Pancreas (tissue), 10 donors: ENCODE data around the gene PDE6C. TPM values are rescaled to one million over a fixed set of nuclear protein-coding genes. Genes with fewer than 3 reads are reported as not detected.

Source experiments
- ATAC-seq, 4 donors: fragments of 200-7000 bp; cut with Tn5 transposase; one replicate each; pipeline versions ENCODE4 v1.8.0 to v1.9.1; 2020; ENCODE audit warnings: mild to moderate bottlenecking in 4 of 4, moderate library complexity in 4 of 4
- DNase-seq, 6 donors: peaks; one replicate each; pipeline ENCODE4 v3.0.0-alpha.2; 2020
- FAIRE-seq: peaks from 2 replicates; lab custom pipeline; 2012; peaks lifted over from hg19 to GRCh38; lab: Jason Lieb, UNC
- H3K27ac ChIP-seq, 4 donors: fragments of 200-600 bp; sonication (generic); 1 replicate in 3 of 4; 2 replicates in 1 of 4; pipeline versions ENCODE4 v1.5.0 to v1.8.0; 2020
- H3K27me3 ChIP-seq, 4 donors: fragments of 200-600 bp; one replicate each; pipeline ENCODE4 v1.8.0; 2021
- H3K36me3 ChIP-seq, 3 donors: fragments of 200-600 bp; sonication (generic) in 1 of 3; one replicate each; pipeline versions ENCODE4 v1.5.0 to v1.8.0; 2020 to 2021
- H3K4me1 ChIP-seq, 3 donors: fragments of 200-600 bp; one replicate each; pipeline ENCODE4 v1.8.0; 2021
- H3K4me3 ChIP-seq, 4 donors: fragments of 200-600 bp; sonication (generic) in 2 of 4; one replicate each; pipeline versions ENCODE4 v1.5.0 to v1.8.0; 2020 to 2021
- H3K9me3 ChIP-seq, 4 donors: fragments of 200-600 bp; one replicate each; pipeline ENCODE4 v1.8.0; 2021
- WGBS, 2 donors: extraction: QIAGEN DNeasy Blood & Tissue Kit; methylation state at CpG; one replicate each; pipeline ENCODE4 v1.1.7; 2013; 5-methylcytosine and 5-hydroxymethylcytosine counted together
- intact Hi-C, 3 donors: fragments of 100-400 bp; cut with DNase I; formaldehyde crosslinking; loops; one replicate each; pipeline versions ENCODE4 v1.11.1 to v1.14.2; 2022
- polyA plus RNA-seq, 2 donors: library from polyadenylated mRNA; stranded (reverse); fragments of 200-250 nt; gene quantifications; one replicate each; pipeline ENCODE4 v1.2.3, GENCODE V29; 2013
- total RNA-seq, 6 donors: library from RNA; stranded (reverse); fragmentation: NEBNext Ultra II Directional in 4 of 6; extraction: Animal tissue kit (Norgen Biotek cat#: 25700) in 4 of 6; gene quantifications; one replicate each; pipeline versions ENCODE4 v1.2.1 to v1.2.4, GENCODE V29; 2021 to 2023
- TF ChIP-seq, protein P1 (sequence below), 4 donors: fragments of 200-600 bp; sonication (generic) in 3 of 4; IDR thresholded peaks; one replicate each; pipeline versions ENCODE4 v1.5.0 to v1.8.0; 2021; ENCODE audit warnings: antibody characterized with exemption in 4 of 4
- donor health status: healthy with polysubstance abuse.
- donor health status: DM: no; HTN: no; CAD: no; lungs with moderate emphysema.
- donor health status: DM: no; HTN: no; CAD: no.
- donor health status: control.
- donor health status: control.
- donor health status: Bipolar disorder and iron deficiency.
- donor health status: DM: yes; HTN: yes; CAD: no.
- donor health status: DM: no; HTN: no; CAD: no.
- donor health status: DM: no; HTN: no; CAD: no.
- donor health status: DM: yes; HTN: yes; CAD: no.

PDE6C gene
- total RNA-seq (not detected), polyA plus RNA-seq (not detected)

DNA sequence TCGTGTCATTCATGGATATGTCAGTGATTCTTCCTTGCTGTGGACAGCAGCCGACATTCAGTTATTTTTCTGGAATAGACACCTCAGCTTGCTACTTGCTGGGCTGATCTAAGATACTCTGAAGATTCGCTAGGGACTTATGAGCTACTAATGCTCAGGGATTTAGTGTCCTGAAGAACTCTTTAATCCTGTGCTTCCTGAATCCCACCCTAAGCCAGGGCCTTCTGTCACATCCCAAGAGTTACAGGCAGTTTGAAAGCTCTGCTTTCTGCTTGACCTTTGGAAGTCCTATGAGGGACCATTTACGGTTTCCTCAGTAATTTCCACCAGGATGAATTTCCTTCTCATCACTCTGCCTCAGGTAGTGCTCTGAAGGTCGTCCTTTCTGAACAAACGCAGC, at the start of gene PDE6C:
Gene PDE6C (plus strand): TSS at position 227 of the 400 bp plus-strand sequence. CDS start 189 bp downstream, outside the sequence.
- Histone ChIP-seq H3K4me3 (no peak within 1 kb of the TSS), H3K9me3 (no peaks in the 10 kb centered on the region), H3K27ac (no peak within 1 kb of the TSS), H3K4me1 (no peaks in the 10 kb centered on the region), H3K36me3 (no peaks in the 10 kb centered on the region), H3K27me3 (no peaks in the 10 kb centered on the region)
- 60 to 68% methylated on average over 6 of the region's 6 CpGs for WGBS, 2 donors
- intact Hi-C loops = no loop called here
- DNase-seq (no peak), ATAC-seq (no peak), FAIRE-seq (no peak)
- TF ChIP-seq, protein P1, sequence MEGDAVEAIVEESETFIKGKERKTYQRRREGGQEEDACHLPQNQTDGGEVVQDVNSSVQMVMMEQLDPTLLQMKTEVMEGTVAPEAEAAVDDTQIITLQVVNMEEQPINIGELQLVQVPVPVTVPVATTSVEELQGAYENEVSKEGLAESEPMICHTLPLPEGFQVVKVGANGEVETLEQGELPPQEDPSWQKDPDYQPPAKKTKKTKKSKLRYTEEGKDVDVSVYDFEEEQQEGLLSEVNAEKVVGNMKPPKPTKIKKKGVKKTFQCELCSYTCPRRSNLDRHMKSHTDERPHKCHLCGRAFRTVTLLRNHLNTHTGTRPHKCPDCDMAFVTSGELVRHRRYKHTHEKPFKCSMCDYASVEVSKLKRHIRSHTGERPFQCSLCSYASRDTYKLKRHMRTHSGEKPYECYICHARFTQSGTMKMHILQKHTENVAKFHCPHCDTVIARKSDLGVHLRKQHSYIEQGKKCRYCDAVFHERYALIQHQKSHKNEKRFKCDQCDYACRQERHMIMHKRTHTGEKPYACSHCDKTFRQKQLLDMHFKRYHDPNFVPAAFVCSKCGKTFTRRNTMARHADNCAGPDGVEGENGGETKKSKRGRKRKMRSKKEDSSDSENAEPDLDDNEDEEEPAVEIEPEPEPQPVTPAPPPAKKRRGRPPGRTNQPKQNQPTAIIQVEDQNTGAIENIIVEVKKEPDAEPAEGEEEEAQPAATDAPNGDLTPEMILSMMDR (IDR thresholded peaks at IDR 0.05) = no peak

DNA sequence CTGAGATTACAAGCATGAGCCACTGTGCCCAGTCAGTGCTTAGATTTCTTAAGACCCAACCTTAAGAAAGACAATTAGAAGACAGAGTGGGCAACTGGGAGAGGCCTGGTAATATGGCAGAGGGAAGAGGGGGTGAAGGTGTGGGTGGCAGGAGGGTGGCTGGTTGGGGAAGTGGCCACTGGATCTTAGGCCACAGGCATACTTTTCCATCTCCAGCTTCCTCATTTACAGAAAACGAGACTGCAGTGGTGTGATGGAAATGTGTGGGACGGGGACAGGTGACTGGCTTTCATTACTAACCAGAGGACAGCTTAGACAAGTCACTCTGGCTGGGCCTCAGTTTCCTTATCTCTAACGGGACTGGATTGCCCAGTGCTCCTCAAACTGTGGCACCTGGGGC, 46.9 kb upstream of the PDE6C start:
- peaks cover 0 to 12% (median 2%) of the 10 kb centered on the region in 4 donors for H3K27me3 ChIP-seq
- peak in 1 of 4 donors; percentile 11 for ATAC-seq
- TF ChIP-seq, protein P1 (IDR thresholded peaks at IDR 0.05) = no peak
- H3K4me3 ChIP-seq = no peak overlapping the region
- DNase-seq = no peak
- no peaks in the 10 kb centered on the region for H3K36me3 ChIP-seq
- no peak overlapping the region for H3K27ac ChIP-seq
- peaks cover 0 to 5% (median 0%) of the 10 kb centered on the region in 3 donors for H3K4me1 ChIP-seq
- H3K9me3 ChIP-seq = no peaks in the 10 kb centered on the region
- FAIRE-seq = no peak
- intact Hi-C loops = no loop called here
- WGBS, 2 donors = 49 to 54% methylated on average over 3 of the region's 3 CpGs

DNA sequence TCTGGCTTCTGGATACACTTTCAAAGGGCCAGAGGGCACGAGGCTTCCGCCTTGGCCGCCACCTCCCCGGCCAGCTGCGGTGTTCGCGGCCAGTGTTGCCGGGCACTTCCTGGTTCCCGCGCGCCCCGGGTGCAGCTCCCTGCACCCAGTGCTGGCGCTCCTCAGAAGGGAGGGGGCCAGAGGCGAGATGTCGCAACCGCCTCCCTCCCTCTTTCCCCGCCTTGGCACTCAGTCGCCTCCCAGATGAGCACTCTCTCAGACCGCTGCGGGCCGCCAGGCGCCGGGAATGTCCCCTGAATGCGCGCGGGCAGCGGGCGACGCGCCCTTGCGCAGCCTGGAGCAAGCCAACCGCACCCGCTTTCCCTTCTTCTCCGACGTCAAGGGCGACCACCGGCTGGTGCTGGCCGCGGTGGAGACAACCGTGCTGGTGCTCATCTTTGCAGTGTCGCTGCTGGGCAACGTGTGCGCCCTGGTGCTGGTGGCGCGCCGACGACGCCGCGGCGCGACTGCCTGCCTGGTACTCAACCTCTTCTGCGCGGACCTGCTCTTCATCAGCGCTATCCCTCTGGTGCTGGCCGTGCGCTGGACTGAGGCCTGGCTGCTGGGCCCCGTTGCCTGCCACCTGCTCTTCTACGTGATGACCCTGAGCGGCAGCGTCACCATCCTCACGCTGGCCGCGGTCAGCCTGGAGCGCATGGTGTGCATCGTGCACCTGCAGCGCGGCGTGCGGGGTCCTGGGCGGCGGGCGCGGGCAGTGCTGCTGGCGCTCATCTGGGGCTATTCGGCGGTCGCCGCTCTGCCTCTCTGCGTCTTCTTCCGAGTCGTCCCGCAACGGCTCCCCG, 45.7 kb upstream of the PDE6C start, which contains the start of gene FFAR4:
Gene FFAR4 (plus strand): TSS at position 231 of the 842 bp plus-strand sequence. CDS start 56 bp downstream, at position 287.
- no peaks in the 10 kb centered on the region for H3K36me3 ChIP-seq
- FAIRE-seq (no peak), ATAC-seq (peak; percentile 83 to 91 (median 88)), DNase-seq (peak; percentile 45 to 76 (median 59))
- WGBS, 2 donors = 0 to 1% methylated on average over 73 to 85 of the region's 85 CpGs
- intact Hi-C loops = no loop called here
- H3K27ac ChIP-seq = no peak within 1 kb of the TSS
- no peaks in the 10 kb centered on the region for H3K9me3 ChIP-seq
- peak within 1 kb of the TSS; percentile 4 to 44 (median 18) for H3K4me3 ChIP-seq
- TF ChIP-seq, protein P1 (IDR thresholded peaks at IDR 0.05) = no peak
- peaks cover 0 to 5% (median 0%) of the 10 kb centered on the region in 3 donors for H3K4me1 ChIP-seq
- peaks cover 0 to 12% (median 2%) of the 10 kb centered on the region in 4 donors for H3K27me3 ChIP-seq

DNA sequence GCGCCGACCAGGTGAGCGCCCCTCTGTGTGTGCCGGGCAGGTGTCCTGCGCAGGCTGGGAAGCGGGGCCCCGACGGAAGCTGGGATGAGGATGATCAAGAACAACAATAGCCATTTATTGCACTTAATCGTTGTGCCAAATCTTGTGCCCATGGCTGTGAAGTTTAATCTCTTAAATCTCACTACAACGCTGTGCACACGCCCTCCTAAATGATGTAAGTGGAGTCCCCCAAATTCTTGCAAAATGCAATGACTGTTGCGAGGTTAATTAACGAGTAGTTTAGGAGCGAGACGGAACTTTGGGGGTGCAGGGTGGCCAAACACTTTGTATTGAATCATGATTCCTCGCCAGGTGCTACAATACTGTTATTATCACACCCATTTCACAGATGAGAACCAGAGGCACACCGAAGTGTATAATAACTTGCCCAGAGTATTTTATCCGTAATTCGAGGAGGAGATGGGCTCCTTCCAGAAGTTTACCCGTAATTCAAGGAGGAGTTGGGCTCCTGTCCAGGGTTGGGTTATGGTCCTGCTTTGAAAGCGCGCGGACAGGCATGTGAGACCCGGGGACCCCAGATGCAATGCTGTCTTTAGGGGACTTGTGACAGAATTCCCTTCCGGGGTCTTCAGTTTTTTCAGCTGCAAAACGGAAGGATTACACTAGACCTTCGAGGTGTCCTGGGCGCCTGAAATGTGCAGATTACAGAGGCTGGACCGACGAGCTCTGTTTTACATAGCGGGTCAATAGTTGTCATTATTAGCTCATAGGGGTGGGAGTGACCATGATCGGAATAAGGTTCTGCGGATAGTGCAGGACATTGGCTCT, 44.8 kb upstream of the PDE6C start:
- TF ChIP-seq, protein P1 (IDR thresholded peaks at IDR 0.05) = no peak
- no peaks in the 10 kb centered on the region for H3K36me3 ChIP-seq
- no peak overlapping the region for H3K27ac ChIP-seq
- ATAC-seq (no peak), DNase-seq (no peak), FAIRE-seq (no peak)
- peak overlapping the region in 3 of 4 donors; percentile 9 to 44 (median 27) for H3K4me3 ChIP-seq
- peaks cover 0 to 5% (median 0%) of the 10 kb centered on the region in 3 donors for H3K4me1 ChIP-seq
- intact Hi-C loops = no loop called here
- peaks cover 0 to 12% (median 2%) of the 10 kb centered on the region in 4 donors for H3K27me3 ChIP-seq
- no peaks in the 10 kb centered on the region for H3K9me3 ChIP-seq
- WGBS, 2 donors = 8 to 9% methylated on average over 33 of the region's 33 CpGs
